Hepatocyte (in vitro differentiated cells): Measurements from ENCODE around the gene IKZF4.
"Not testable (repeated sequence)": the region's sequence is repeated elsewhere in the genome, so short reads cannot be mapped to it uniquely, and the experiment has no call there.

Source experiments
- EZH2 ChIP-seq: fragments of 200-600 bp; sonication (generic); IDR thresholded peaks from 2 replicates; pipeline ENCODE4 v1.6.1; 2016; ENCODE audit warnings: antibody characterized with exemption, mild to moderate bottlenecking, borderline replicate concordance
- TF ChIP-seq, protein P1 (sequence below): fragments of 200-600 bp; sonication (generic); IDR thresholded peaks from 2 replicates; pipeline ENCODE4 v1.5.1; 2016; ENCODE audit warnings: antibody characterized with exemption, mild to moderate bottlenecking; ENCODE audit not compliant: poor library complexity

DNA sequence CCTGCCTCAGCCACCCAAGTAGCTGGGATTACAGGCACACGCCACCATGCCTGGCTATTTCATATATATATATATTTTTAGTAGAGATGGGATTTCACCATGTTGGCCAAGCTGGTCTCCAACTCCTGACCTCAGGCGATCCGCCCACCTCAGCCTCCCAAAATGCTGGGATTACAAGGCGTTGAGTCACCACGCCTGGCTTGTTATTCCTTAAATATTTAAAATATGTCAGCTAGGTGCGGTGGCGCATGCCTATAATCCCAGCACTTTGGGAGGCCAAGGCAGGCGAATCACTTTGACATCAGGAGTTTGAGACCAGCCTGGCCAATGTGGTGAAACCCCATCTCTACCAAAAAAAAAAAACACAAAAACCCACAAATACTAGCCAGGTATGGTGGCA lies 39.1 kb downstream of the IKZF4 start:
- TF ChIP-seq, protein P1, sequence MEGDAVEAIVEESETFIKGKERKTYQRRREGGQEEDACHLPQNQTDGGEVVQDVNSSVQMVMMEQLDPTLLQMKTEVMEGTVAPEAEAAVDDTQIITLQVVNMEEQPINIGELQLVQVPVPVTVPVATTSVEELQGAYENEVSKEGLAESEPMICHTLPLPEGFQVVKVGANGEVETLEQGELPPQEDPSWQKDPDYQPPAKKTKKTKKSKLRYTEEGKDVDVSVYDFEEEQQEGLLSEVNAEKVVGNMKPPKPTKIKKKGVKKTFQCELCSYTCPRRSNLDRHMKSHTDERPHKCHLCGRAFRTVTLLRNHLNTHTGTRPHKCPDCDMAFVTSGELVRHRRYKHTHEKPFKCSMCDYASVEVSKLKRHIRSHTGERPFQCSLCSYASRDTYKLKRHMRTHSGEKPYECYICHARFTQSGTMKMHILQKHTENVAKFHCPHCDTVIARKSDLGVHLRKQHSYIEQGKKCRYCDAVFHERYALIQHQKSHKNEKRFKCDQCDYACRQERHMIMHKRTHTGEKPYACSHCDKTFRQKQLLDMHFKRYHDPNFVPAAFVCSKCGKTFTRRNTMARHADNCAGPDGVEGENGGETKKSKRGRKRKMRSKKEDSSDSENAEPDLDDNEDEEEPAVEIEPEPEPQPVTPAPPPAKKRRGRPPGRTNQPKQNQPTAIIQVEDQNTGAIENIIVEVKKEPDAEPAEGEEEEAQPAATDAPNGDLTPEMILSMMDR: not testable (repeated sequence)
- TF ChIP-seq EZH2: not testable (repeated sequence)
